Calu3 (cell line): ENCODE data around the gene CHN2. TPM values are rescaled to one million over a fixed set of nuclear protein-coding genes. Genes with fewer than 3 reads are reported as not detected.

Experiments
- BruUV-seq: library from RNA; stranded (reverse); fragments of 400-500 nt; replicated peaks from 2 replicates; lab custom pipeline; 2021; lab: Mats Ljungman, UMichigan
- CTCF ChIA-PET: fragments of 300-600 bp; sonication (Branson Sonifier 250); formaldehyde crosslinking; loops from one replicate; lab custom pipeline; 2022; ENCODE audit warnings: antibody characterized with exemption; lab: Charles Lee
- DNase-seq: peaks from one replicate; pipeline ENCODE4 v3.0.0; 2022
- H3K27ac Mint-ChIP-seq: one replicate; pipeline ENCODE4 v1.8.0; 2022; ENCODE audit warnings: mixed read lengths; ENCODE audit not compliant: unreplicated experiment
- H3K27me3 Mint-ChIP-seq: one replicate; pipeline ENCODE4 v1.8.0; 2022; ENCODE audit warnings: mixed read lengths; ENCODE audit not compliant: unreplicated experiment
- H3K36me3 Mint-ChIP-seq: one replicate; pipeline ENCODE4 v1.8.0; 2022; ENCODE audit warnings: mild to moderate bottlenecking, moderate library complexity, mixed read lengths; ENCODE audit not compliant: insufficient read depth, unreplicated experiment
- H3K4me1 Mint-ChIP-seq: one replicate; pipeline ENCODE4 v1.8.0; 2022; ENCODE audit warnings: mild to moderate bottlenecking, low read depth, mixed read lengths; ENCODE audit not compliant: unreplicated experiment
- H3K4me3 Mint-ChIP-seq: one replicate; pipeline ENCODE4 v1.8.0; 2022; ENCODE audit warnings: mild to moderate bottlenecking, low read depth, moderate library complexity, mixed read lengths; ENCODE audit not compliant: unreplicated experiment
- H3K9me3 Mint-ChIP-seq: one replicate; pipeline ENCODE4 v1.8.0; 2022; ENCODE audit warnings: low read depth, mixed read lengths; ENCODE audit not compliant: unreplicated experiment
- CTCF ChIP-seq: fragments of 200-600 bp; IDR thresholded peaks from one replicate; pipeline ENCODE4 v1.8.0; 2022; ENCODE audit warnings: antibody characterized with exemption; ENCODE audit not compliant: unreplicated experiment
- intact Hi-C: fragments of 100-400 bp; cut with micrococcal nuclease; formaldehyde crosslinking; loops from one replicate; pipeline ENCODE4 v1.10.0; 2022; ENCODE audit not compliant: unreplicated experiment
- total RNA-seq: library from RNA; stranded (reverse); gene quantifications from 2 replicates; pipeline ENCODE4 v1.2.3, GENCODE V29; 2022

CHN2 gene
- total RNA-seq, 1 experiment from 2014 or later: 12.4 TPM

GRCh38 chr7:29488203-29488970, 293.8 kb downstream of the CHN2 start:
- no TSS peak for BruUV-seq
- no peaks in the 10 kb centered on the region for H3K27me3 Mint-ChIP-seq
- no peaks in the 10 kb centered on the region for H3K36me3 Mint-ChIP-seq
- no peaks in the 10 kb centered on the region for H3K4me1 Mint-ChIP-seq
- DNase-seq: no peak
- TF ChIP-seq CTCF: no peak
- CTCF ChIA-PET: interaction anchor here (0.6 to 1.0 kb wide), 2 partner anchors 21 to 357 kb away, joined by 3 to 6 read pairs; no protein-coding TSS in a partner anchor
- no peak overlapping the region for H3K4me3 Mint-ChIP-seq
- H3K9me3 Mint-ChIP-seq: no peaks in the 10 kb centered on the region
- intact Hi-C loops: loop anchor here (5.0 kb wide), 1 partner anchor 134 kb away; no protein-coding TSS in a partner anchor
- no peak overlapping the region for H3K27ac Mint-ChIP-seq

- no peaks in the 10 kb centered on the region for H3K9me3 Mint-ChIP-seq
- H3K4me3 Mint-ChIP-seq: no peak overlapping the region
- TF ChIP-seq CTCF: no peak
- no peaks in the 10 kb centered on the region for H3K36me3 Mint-ChIP-seq
- no peak for DNase-seq
- no TSS peak for BruUV-seq
- no peak overlapping the region for H3K27ac Mint-ChIP-seq
- CTCF ChIA-PET: interaction anchor here (1.0 kb wide), 1 partner anchor 21 kb away, joined by 6 read pairs; no protein-coding TSS in a partner anchor
- no peaks in the 10 kb centered on the region for H3K27me3 Mint-ChIP-seq
- H3K4me1 Mint-ChIP-seq: no peaks in the 10 kb centered on the region
- intact Hi-C loops: loop anchor here (5.0 kb wide), 1 partner anchor 133 kb away; no protein-coding TSS in a partner anchor
Observed at GRCh38 chr7:29488977-29489376, 294.4 kb downstream of the CHN2 start.

GRCh38 chr7:29490094-29490607, 295.6 kb downstream of the CHN2 start:
- DNase-seq: no peak
- Mint-ChIP-seq H3K4me3 (no peak overlapping the region), H3K27me3 (no peaks in the 10 kb centered on the region), H3K27ac (no peak overlapping the region), H3K36me3 (no peaks in the 10 kb centered on the region), H3K4me1 (no peaks in the 10 kb centered on the region), H3K9me3 (no peaks in the 10 kb centered on the region)
- TF ChIP-seq CTCF: no peak
- no TSS peak for BruUV-seq
- intact Hi-C loops: no loop called here
- CTCF ChIA-PET: no interaction called here

- no peaks in the 10 kb centered on the region for H3K9me3 Mint-ChIP-seq
- no TSS peak for BruUV-seq
- no peak for TF ChIP-seq CTCF
- no peak for DNase-seq
- no peaks in the 10 kb centered on the region for H3K27me3 Mint-ChIP-seq
- H3K4me1 Mint-ChIP-seq: no peaks in the 10 kb centered on the region
- CTCF ChIA-PET: no interaction called here
- no peaks in the 10 kb centered on the region for H3K36me3 Mint-ChIP-seq
- intact Hi-C loops: no loop called here
- H3K27ac Mint-ChIP-seq: no peak overlapping the region
- no peak overlapping the region for H3K4me3 Mint-ChIP-seq
Observed at GRCh38 chr7:29494350-29494749, 299.8 kb downstream of the CHN2 start.
